SK-N-SH (cell line): ENCODE data around the gene HPCAL4. TPM values are rescaled to one million over a fixed set of nuclear protein-coding genes. Genes with fewer than 3 reads are reported as not detected.

Experiments
- CTCF ChIA-PET: fragments of 300-600, 350-600 bp; formaldehyde crosslinking; extraction: SDS; loops from one replicate; lab custom pipeline; 2021; lab: Yijun Ruan, JAX
- POLR2A ChIA-PET: fragments of 350-600 bp; sonication (Branson Sonifier 250); formaldehyde crosslinking; extraction: SDS; loops from one replicate; lab custom pipeline; 2020; ENCODE audit warnings: antibody characterized with exemption, inconsistent platforms; lab: Yijun Ruan, JAX
- DNase-seq: peaks from one replicate; pipeline ENCODE4 v3.0.0; 2012
- H2AFZ ChIP-seq: fragments of 200-600 bp; sonication (generic); 2 replicates; pipeline ENCODE4 v1.8.1; 2016; ENCODE audit warnings: antibody characterized with exemption, mild to moderate bottlenecking, low read depth
- H3F3A ChIP-seq: fragments of 200-600 bp; sonication (generic); replicated peaks from 2 replicates; pipeline ENCODE3; 2016; ENCODE audit warnings: antibody characterized with exemption, mild to moderate bottlenecking; ENCODE audit not compliant: insufficient read depth
- H3K27ac ChIP-seq, 2 experiments: fragments of 200-500 bp in 1 of 2; fragments of 200-600 bp in 1 of 2; sonication (Bioruptor generic) in 1 of 2; sonication (generic), shearing (Covaris generic) in 1 of 2; 2 replicates each; pipeline versions ENCODE4 v1.5.1 to v1.6.1; 2014 to 2016; ENCODE audit warnings: low read depth in 2 of 2, inconsistent platforms in 1 of 2, low read length in 1 of 2, mild to moderate bottlenecking in 1 of 2, mixed read lengths in 1 of 2
- H3K27me3 ChIP-seq: fragments of 200-600 bp; sonication (generic), shearing (Covaris generic); 2 replicates; pipeline ENCODE4 v1.6.1; 2016; ENCODE audit warnings: mixed run types; ENCODE audit not compliant: insufficient read depth
- H3K36me3 ChIP-seq, 2 experiments: fragments of 200-500 bp in 1 of 2; fragments of 200-600 bp in 1 of 2; sonication (Bioruptor generic) in 1 of 2; sonication (generic) in 1 of 2; replicated peaks in 1 of 2; 2 replicates each; pipeline versions ENCODE3 to v1.5.1; 2014 to 2016; ENCODE audit warnings: low read length in 1 of 2, mild to moderate bottlenecking in 1 of 2; ENCODE audit not compliant: insufficient read depth in 2 of 2, control insufficient read depth in 1 of 2
- H3K4me1 ChIP-seq, 2 experiments: fragments of 200-500 bp in 1 of 2; fragments of 200-600 bp in 1 of 2; sonication (Bioruptor generic) in 1 of 2; sonication (generic), shearing (Covaris generic) in 1 of 2; 2 replicates each; pipeline versions ENCODE4 v1.5.1 to v1.6.1; 2014 to 2016; ENCODE audit warnings: low read depth in 1 of 2, low read length in 1 of 2, mixed run types in 1 of 2; ENCODE audit not compliant: insufficient read depth in 2 of 2, control insufficient read depth in 1 of 2
- H3K4me2 ChIP-seq: fragments of 200-600 bp; sonication (generic), shearing (Covaris generic); 2 replicates; pipeline ENCODE4 v1.6.1; 2017; ENCODE audit warnings: mixed run types
- H3K4me3 ChIP-seq, 2 experiments: fragments of 200-500 bp in 1 of 2; fragments of 200-600 bp in 1 of 2; sonication (Bioruptor generic) in 1 of 2; sonication (generic), shearing (Covaris generic) in 1 of 2; 2 replicates each; pipeline versions ENCODE4 v1.5.1 to v1.8.1; 2014 to 2016; ENCODE audit warnings: low read depth in 2 of 2, inconsistent platforms in 1 of 2, low read length in 1 of 2, mild to moderate bottlenecking in 1 of 2, mixed read lengths in 1 of 2, moderate library complexity in 1 of 2
- H3K79me2 ChIP-seq: fragments of 200-600 bp; sonication (generic); 2 replicates; pipeline ENCODE4 v1.8.1; 2017; ENCODE audit warnings: mild to moderate bottlenecking; ENCODE audit not compliant: insufficient read depth
- H3K9ac ChIP-seq: fragments of 200-600 bp; sonication (generic); 2 replicates; pipeline ENCODE4 v1.6.1; 2017; ENCODE audit warnings: mixed run types
- H3K9me2 ChIP-seq: fragments of 200-600 bp; sonication (generic); 2 replicates; pipeline ENCODE4 v1.6.1; 2017; ENCODE audit warnings: mixed run types
- H3K9me3 ChIP-seq: fragments of 200-600 bp; sonication (generic); 2 replicates; pipeline ENCODE4 v1.6.1; 2017; ENCODE audit warnings: mixed run types, mild to moderate bottlenecking, moderate library complexity
- H4K20me1 ChIP-seq: fragments of 200-600 bp; sonication (generic); 2 replicates; pipeline ENCODE4 v1.6.1; 2017; ENCODE audit warnings: mild to moderate bottlenecking, mixed run types; ENCODE audit not compliant: insufficient read depth
- EP300 ChIP-seq, 2 experiments: IDR thresholded peaks; 2 replicates each; pipeline versions ENCODE4 v1.4.0 to v1.6.1; 2012; ENCODE audit warnings: borderline replicate concordance in 1 of 2, low read depth in 1 of 2, low read length in 1 of 2
- EZH2phosphoT487 ChIP-seq: fragments of 200-600 bp; sonication (generic); IDR thresholded peaks from 2 replicates; pipeline ENCODE4 v1.6.1; 2017; ENCODE audit warnings: low read depth, mixed run types, mild to moderate bottlenecking, antibody characterized with exemption, moderate library complexity, borderline replicate concordance
- FOXJ3 ChIP-seq: sonication (generic); formaldehyde crosslinking; IDR thresholded peaks from 2 replicates; pipeline ENCODE4 v1.5.1; 2020; ENCODE audit warnings: mild to moderate bottlenecking, missing genetic modification reagents
- FOXM1 ChIP-seq: IDR thresholded peaks from 2 replicates; pipeline ENCODE4 v1.4.0; 2012; ENCODE audit warnings: low read depth, mild to moderate bottlenecking
- GABPA ChIP-seq: IDR thresholded peaks from 2 replicates; pipeline ENCODE4 v1.4.0; 2012; ENCODE audit warnings: low read depth, mild to moderate bottlenecking
- IRF3 ChIP-seq: fragments of 150-350 bp; IDR thresholded peaks from 2 replicates; pipeline ENCODE4 v1.6.1; 2016; ENCODE audit warnings: mild to moderate bottlenecking, low read depth, low read length
- MAX ChIP-seq: IDR thresholded peaks from 2 replicates; pipeline ENCODE4 v1.4.0; 2012; ENCODE audit warnings: low read depth
- MXI1 ChIP-seq: IDR thresholded peaks from 2 replicates; pipeline ENCODE4 v1.6.1; 2012; ENCODE audit warnings: mild to moderate bottlenecking, low read depth, low read length, improper control_type of control experiment
- NRF1 ChIP-seq: IDR thresholded peaks from 2 replicates; pipeline ENCODE4 v1.6.1; 2012; ENCODE audit warnings: low read depth, mild to moderate bottlenecking, low read length
- POLR2AphosphoS5 ChIP-seq: IDR thresholded peaks from 2 replicates; pipeline ENCODE4 v1.6.1; 2012; ENCODE audit warnings: low read depth, low read length
- RXRA ChIP-seq: IDR thresholded peaks from 2 replicates; pipeline ENCODE4 v1.4.0; 2012; ENCODE audit warnings: low read depth, mild to moderate bottlenecking, borderline replicate concordance
- SIN3A ChIP-seq: IDR thresholded peaks from 2 replicates; pipeline ENCODE4 v1.6.1; 2012; ENCODE audit warnings: low read depth, mild to moderate bottlenecking, low read length, moderate library complexity, borderline replicate concordance
- SMC3 ChIP-seq: IDR thresholded peaks from 2 replicates; pipeline ENCODE4 v1.6.1; 2012; ENCODE audit warnings: low read depth, low read length, improper control_type of control experiment
- TCF12 ChIP-seq: IDR thresholded peaks from 2 replicates; pipeline ENCODE4 v1.4.0; 2012
- TEAD4 ChIP-seq: IDR thresholded peaks from 2 replicates; pipeline ENCODE4 v1.4.0; 2012; ENCODE audit warnings: mild to moderate bottlenecking, borderline replicate concordance; ENCODE audit not compliant: insufficient read depth
- USF1 ChIP-seq: IDR thresholded peaks from 2 replicates; pipeline ENCODE4 v1.4.0; 2012; ENCODE audit warnings: low read depth, borderline replicate concordance
- YY1 ChIP-seq: IDR thresholded peaks from 2 replicates; pipeline ENCODE4 v1.4.0; 2012; ENCODE audit warnings: low read depth, mild to moderate bottlenecking
- WGBS: methylation state at CpG from one replicate; pipeline ENCODE4 v1.1.6; 2017; ENCODE audit warnings: low lambda C conversion rate; 5-methylcytosine and 5-hydroxymethylcytosine counted together
- polyA plus RNA-seq, 3 experiments: library from polyadenylated mRNA; depleted of rRNA; stranded (reverse); fragments of >200 nt; gene quantifications; 2 replicates each; pipeline ENCODE4 v1.2.3, GENCODE V29; 2012

Gene HPCAL4
- polyA plus RNA-seq, 1 of the 3 experiments (the other 2 are of a cell fraction) = 0.15 TPM

- H3F3A ChIP-seq = no peaks in the 10 kb centered on the region
- no peak overlapping the region for H3K4me2 ChIP-seq
- H3K9me2 ChIP-seq = no peaks in the 10 kb centered on the region
- POLR2A ChIA-PET = no interaction called here
- 65% methylated on average over 3 of the region's 3 CpGs for WGBS
- no peaks in the 10 kb centered on the region for H3K79me2 ChIP-seq
- TF ChIP-seq EP300 (IDR thresholded peaks at IDR 0.05; ENCODE audit: borderline replicate concordance in 1 of 2, low read depth in 1 of 2, low read length in 1 of 2) = no peak
- no peak for TF ChIP-seq FOXJ3
- no peak for TF ChIP-seq POLR2AphosphoS5
- TF ChIP-seq USF1 = no peak
- TF ChIP-seq RXRA = no peak
- no peak for TF ChIP-seq EZH2phosphoT487
- TF ChIP-seq MXI1 = no peak
- no peak for TF ChIP-seq GABPA
- TF ChIP-seq IRF3 = no peak
- no peak for TF ChIP-seq NRF1
- TF ChIP-seq TEAD4 = no peak
- TF ChIP-seq SIN3A = no peak
- no peak for TF ChIP-seq MAX
- TF ChIP-seq YY1 = no peak
- TF ChIP-seq SMC3 = no peak
- TF ChIP-seq TCF12 = no peak
- TF ChIP-seq, all 33 proteins: peak for 0
- Histone ChIP-seq H2AFZ (no peak overlapping the region), H3K36me3 (no peaks in the 10 kb centered on the region), H3K27ac (no peak overlapping the region), H3K4me1 (no peaks in the 10 kb centered on the region), H3K9ac (no peak overlapping the region), H4K20me1 (no peaks in the 10 kb centered on the region), H3K9me3 (no peaks in the 10 kb centered on the region), H3K27me3 (peaks cover 6% of the 10 kb centered on the region; the same call in 1 of the 2 replicates), H3K4me3 (no peak overlapping the region)
- CTCF ChIA-PET = interaction anchor here (0.6 kb wide), 1 partner anchor 126 kb away, joined by 3 read pairs; no protein-coding TSS in a partner anchor
- no peak for DNase-seq
These were observed 41.5 kb upstream of the HPCAL4 start for GRCh38 chr1:39732730-39733129.

GRCh38 chr1:39729842-39730241, 38.6 kb upstream of the HPCAL4 start:
- peaks cover 12% of the 10 kb centered on the region; the same call in 1 of the 2 replicates for H3K27me3 ChIP-seq
- POLR2A ChIA-PET = no interaction called here

More at GRCh38 chr1:39729842-39730241, 38.6 kb upstream of the HPCAL4 start:
- Histone ChIP-seq H3K79me2 (no peaks in the 10 kb centered on the region), H3K9me2 (no peaks in the 10 kb centered on the region), H3K9ac (no peak overlapping the region), H3K4me1 (no peaks in the 10 kb centered on the region), H3F3A (no peaks in the 10 kb centered on the region), H2AFZ (no peak overlapping the region), H3K36me3 (no peaks in the 10 kb centered on the region), H4K20me1 (no peaks in the 10 kb centered on the region), H3K4me2 (no peak overlapping the region), H3K4me3 (no peak overlapping the region), H3K27ac (no peak overlapping the region), H3K9me3 (no peaks in the 10 kb centered on the region)
- no peak for TF ChIP-seq FOXM1
- no peak for TF ChIP-seq NRF1
- 22% methylated on average over 4 of the region's 4 CpGs for WGBS
- no peak for DNase-seq
- CTCF ChIA-PET = interaction anchor here (0.6 to 1.5 kb wide), 3 partner anchors 56 to 538 kb away, joined by 3 read pairs; no protein-coding TSS in a partner anchor
